ENCODE measurements around the gene PDZD4.

DNA sequence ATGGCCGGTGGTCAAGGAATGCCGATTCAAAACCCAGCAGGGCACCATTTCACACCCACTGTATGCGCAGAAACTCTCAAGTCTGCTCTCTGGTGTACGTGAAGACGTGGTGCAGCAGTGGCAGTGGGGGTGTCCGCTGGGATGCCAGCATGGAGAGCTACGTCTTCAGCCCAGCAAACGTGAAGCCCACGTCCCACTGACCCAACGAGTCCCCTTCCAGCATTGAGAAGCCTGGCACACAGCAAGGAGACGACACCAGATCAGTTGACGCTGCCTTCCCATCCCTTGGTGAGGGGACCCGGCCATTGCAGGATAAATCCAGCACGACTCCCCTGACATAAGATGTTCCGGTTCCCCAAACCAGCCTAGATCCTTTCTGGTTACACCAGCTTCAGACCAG lies 68.5 kb downstream of the PDZD4 start:
- TF ChIP-seq, protein P1, sequence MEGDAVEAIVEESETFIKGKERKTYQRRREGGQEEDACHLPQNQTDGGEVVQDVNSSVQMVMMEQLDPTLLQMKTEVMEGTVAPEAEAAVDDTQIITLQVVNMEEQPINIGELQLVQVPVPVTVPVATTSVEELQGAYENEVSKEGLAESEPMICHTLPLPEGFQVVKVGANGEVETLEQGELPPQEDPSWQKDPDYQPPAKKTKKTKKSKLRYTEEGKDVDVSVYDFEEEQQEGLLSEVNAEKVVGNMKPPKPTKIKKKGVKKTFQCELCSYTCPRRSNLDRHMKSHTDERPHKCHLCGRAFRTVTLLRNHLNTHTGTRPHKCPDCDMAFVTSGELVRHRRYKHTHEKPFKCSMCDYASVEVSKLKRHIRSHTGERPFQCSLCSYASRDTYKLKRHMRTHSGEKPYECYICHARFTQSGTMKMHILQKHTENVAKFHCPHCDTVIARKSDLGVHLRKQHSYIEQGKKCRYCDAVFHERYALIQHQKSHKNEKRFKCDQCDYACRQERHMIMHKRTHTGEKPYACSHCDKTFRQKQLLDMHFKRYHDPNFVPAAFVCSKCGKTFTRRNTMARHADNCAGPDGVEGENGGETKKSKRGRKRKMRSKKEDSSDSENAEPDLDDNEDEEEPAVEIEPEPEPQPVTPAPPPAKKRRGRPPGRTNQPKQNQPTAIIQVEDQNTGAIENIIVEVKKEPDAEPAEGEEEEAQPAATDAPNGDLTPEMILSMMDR (conservative IDR thresholded peaks at IDR 0.05; ENCODE audit: low read depth, low read length): no peak
- TF ChIP-seq EZH2phosphoT487 (IDR thresholded peaks at IDR 0.05; ENCODE audit: borderline replicate concordance, low read length): no peak
- no peak for TF ChIP-seq EZH2 (IDR thresholded peaks at IDR 0.05; ENCODE audit: low read length, unreplicated experiment)
